Astrocyte of the spinal cord (primary cell): ENCODE measurements around the gene LTA.

Source experiments
- DNase-seq: peaks from one replicate; pipeline ENCODE4 v3.0.0; 2011; ENCODE audit warnings: low read depth, low spot score
- H3K4me3 ChIP-seq: 2 replicates; pipeline ENCODE4 v1.5.1; 2011; ENCODE audit warnings: low read depth, mild to moderate bottlenecking, low read length, moderate library complexity
- CTCF ChIP-seq: IDR thresholded peaks from 2 replicates; pipeline ENCODE4 v1.5.1; 2012; ENCODE audit warnings: low read depth, mild to moderate bottlenecking, low read length, inconsistent platforms
- in situ Hi-C: cut with HindIII; loops from 2 replicates; pipeline ENCODE4 v1.10.0; 2017; ENCODE audit warnings: low sequenced_read_pairs

LTA gene

GRCh38 chr6:31559606-31559957, 12.5 kb upstream of the LTA start:
- TF ChIP-seq CTCF, result no peak
- DNase-seq, result no peak
- in situ Hi-C loops, result no loop called here
- H3K4me3 ChIP-seq, result no peak overlapping the region

GRCh38 chr6:31559958-31560696, 12.0 kb upstream of the LTA start:
- no peak for TF ChIP-seq CTCF
- H3K4me3 ChIP-seq, result no peak overlapping the region
- DNase-seq, result peak; percentile 55
- in situ Hi-C loops, result no loop called here

- no peak for TF ChIP-seq CTCF
- in situ Hi-C loops, result no loop called here
- no peak overlapping the region for H3K4me3 ChIP-seq
These were observed 11.4 kb upstream of the LTA start for GRCh38 chr6:31560697-31561058.

GRCh38 chr6:31567531-31568370, 4.3 kb upstream of the LTA start:
- no peak for DNase-seq
- in situ Hi-C loops, result no loop called here
- H3K4me3 ChIP-seq, result no peak overlapping the region
- no peak for TF ChIP-seq CTCF

More at GRCh38 chr6:31560697-31561058, 11.4 kb upstream of the LTA start:
- DNase-seq, result no peak

GRCh38 chr6:31568537-31568961, 3.5 kb upstream of the LTA start:
- H3K4me3 ChIP-seq, result no peak overlapping the region
- in situ Hi-C loops, result no loop called here
- no peak for TF ChIP-seq CTCF
- no peak for DNase-seq

GRCh38 chr6:31569861-31570536, 2.1 kb upstream of the LTA start:
- in situ Hi-C loops, result no loop called here
- TF ChIP-seq CTCF, result no peak
- H3K4me3 ChIP-seq, result no peak overlapping the region
- no peak for DNase-seq
